CD14-positive monocyte (primary cell): ENCODE results near the gene MT1E. TPM values are rescaled to one million over a fixed set of nuclear protein-coding genes. Genes with fewer than 3 reads are reported as not detected.

Experiments used
- DNase-seq, 3 donors: peaks; one replicate each; pipeline ENCODE4 v3.0.0-alpha.2; 2011 to 2022
- H2AFZ ChIP-seq: 2 replicates; pipeline ENCODE4 v1.6.0; 2012; ENCODE audit warnings: mild to moderate bottlenecking, low read depth, low read length, inconsistent platforms; ENCODE audit not compliant: insufficient read depth, poor library complexity, severe bottlenecking
- H3K27ac ChIP-seq, 2 donors: 1 replicate in 1 of 2; 2 replicates in 1 of 2; pipeline ENCODE4 v1.5.1; 2012 to 2013; ENCODE audit warnings: low read length in 2 of 2, control low read depth in 1 of 2, inconsistent platforms in 1 of 2, low read depth in 1 of 2, mild to moderate bottlenecking in 1 of 2
- H3K27me3 ChIP-seq, 2 donors: one replicate each; pipeline versions ENCODE4 v1.6.0 to v1.6.1; 2011 to 2013; ENCODE audit warnings: low read length in 2 of 2; ENCODE audit not compliant: control insufficient read depth in 2 of 2, insufficient read depth in 2 of 2
- H3K36me3 ChIP-seq, 2 donors: replicated peaks in 1 of 2; 1 replicate in 1 of 2; 2 replicates in 1 of 2; pipeline versions ENCODE4 v1.5.1 to v1.6.1; 2012 to 2013; ENCODE audit warnings: low read length in 2 of 2, control low read depth in 1 of 2, inconsistent platforms in 1 of 2, mild to moderate bottlenecking in 1 of 2; ENCODE audit not compliant: insufficient read depth in 2 of 2, control insufficient read depth in 1 of 2
- H3K4me1 ChIP-seq, 2 donors: 1 replicate in 1 of 2; 2 replicates in 1 of 2; pipeline versions ENCODE4 v1.5.1 to v1.6.1; 2012 to 2013; ENCODE audit warnings: low read length in 2 of 2, control low read depth in 1 of 2, inconsistent platforms in 1 of 2, mild to moderate bottlenecking in 1 of 2, moderate library complexity in 1 of 2; ENCODE audit not compliant: insufficient read depth in 2 of 2, control insufficient read depth in 1 of 2
- H3K4me2 ChIP-seq: replicated peaks from 2 replicates; pipeline ENCODE3; 2012; ENCODE audit warnings: low read length, moderate library complexity, mild to moderate bottlenecking; ENCODE audit not compliant: poor library complexity, severe bottlenecking; ENCODE audit errors: extremely low read depth
- H3K4me3 ChIP-seq, 3 experiments: fragments of 200-600 bp in 1 of 3; sonication (generic) in 1 of 3; replicated peaks in 1 of 3; 1 replicate in 2 of 3; 2 replicates in 1 of 3; pipeline ENCODE4 v1.5.1; 2011 to 2013; ENCODE audit warnings: low read length in 3 of 3, mild to moderate bottlenecking in 3 of 3, control low read depth in 2 of 3, low read depth in 2 of 3, inconsistent platforms in 1 of 3, moderate library complexity in 1 of 3
- H3K79me2 ChIP-seq: 2 replicates; pipeline ENCODE4 v1.6.0; 2012; ENCODE audit warnings: mild to moderate bottlenecking, control low read depth, inconsistent platforms, low read length, moderate library complexity; ENCODE audit not compliant: insufficient read depth
- H3K9ac ChIP-seq: 2 replicates; pipeline ENCODE4 v1.6.0; 2017; ENCODE audit warnings: low read length, mild to moderate bottlenecking; ENCODE audit not compliant: insufficient read depth, poor library complexity, severe bottlenecking
- H3K9me3 ChIP-seq, 2 donors: replicated peaks in 1 of 2; 1 replicate in 1 of 2; 2 replicates in 1 of 2; pipeline versions ENCODE4 v1.5.1 to v1.6.1; 2012 to 2013; ENCODE audit warnings: low read length in 2 of 2, control low read depth in 1 of 2; ENCODE audit not compliant: control insufficient read depth in 1 of 2, insufficient read depth in 1 of 2
- H4K20me1 ChIP-seq: 2 replicates; pipeline ENCODE4 v1.6.0; 2012; ENCODE audit warnings: mild to moderate bottlenecking, low read length, control low read depth, moderate library complexity; ENCODE audit not compliant: insufficient read depth
- H3K27ac Mint-ChIP-seq, 7 donors: one replicate each; pipeline ENCODE4 v1.8.0; 2020; ENCODE audit warnings: mild to moderate bottlenecking in 7 of 7, mixed read lengths in 7 of 7, moderate library complexity in 6 of 7, inconsistent platforms in 2 of 7
- H3K27me3 Mint-ChIP-seq, 3 donors: one replicate each; pipeline ENCODE4 v1.8.0; 2021 to 2022; ENCODE audit warnings: low read depth in 3 of 3, mild to moderate bottlenecking in 3 of 3, mixed read lengths in 3 of 3, moderate library complexity in 3 of 3, inconsistent platforms in 1 of 3
- H3K36me3 Mint-ChIP-seq, 2 donors: one replicate each; pipeline ENCODE4 v1.8.0; 2020; ENCODE audit warnings: mixed read lengths in 2 of 2, inconsistent platforms in 1 of 2, mild to moderate bottlenecking in 1 of 2
- H3K4me1 Mint-ChIP-seq: one replicate; pipeline ENCODE4 v1.8.0; 2020; ENCODE audit warnings: mild to moderate bottlenecking, mixed read lengths
- H3K4me3 Mint-ChIP-seq, 2 donors: one replicate each; pipeline ENCODE4 v1.8.0; 2020; ENCODE audit warnings: mild to moderate bottlenecking in 2 of 2, mixed read lengths in 2 of 2, moderate library complexity in 1 of 2
- H3K9me3 Mint-ChIP-seq, 7 donors: one replicate each; pipeline ENCODE4 v1.8.0; 2020 to 2022; ENCODE audit warnings: mixed read lengths in 7 of 7, mild to moderate bottlenecking in 6 of 7, moderate library complexity in 6 of 7, inconsistent platforms in 2 of 7
- CTCF ChIP-seq: fragments of 200-600 bp; IDR thresholded peaks from one replicate; pipeline ENCODE4 v1.8.0; 2022; ENCODE audit warnings: antibody characterized with exemption, mild to moderate bottlenecking
- WGBS: methylation state at CpG from one replicate; pipeline ENCODE4 v1.1.5; 2013; ENCODE audit warnings: missing lambda C conversion rate; ENCODE audit not compliant: insufficient coverage; 5-methylcytosine and 5-hydroxymethylcytosine counted together
- intact Hi-C, 2 donors: fragments of 100-400 bp; cut with micrococcal nuclease; formaldehyde crosslinking; loops; one replicate each; pipeline versions ENCODE4 v1.15.0 to v1.15.1; 2023
- polyA plus RNA-seq, 3 donors: library from polyadenylated mRNA; depleted of rRNA in 1 of 3; unstranded in 2 of 3; stranded (reverse) in 1 of 3; fragments of 300-500 nt in 2 of 3; fragments of >200 nt in 1 of 3; fragmentation: Illumina TruSeq in 2 of 3; gene quantifications; 1 replicate in 2 of 3; 2 replicates in 1 of 3; pipeline ENCODE4 v1.2.3, GENCODE V29; 2012 to 2021

MT1E gene
- polyA plus RNA-seq, 3 donors = 1.3 to 4.3 (median 4.0) TPM

GRCh38 chr16:56583351-56584168, 42.0 kb upstream of the MT1E start:
- Histone ChIP-seq H2AFZ (no peak overlapping the region), H3K79me2 (no peaks in the 10 kb centered on the region), H3K27me3 (peaks cover 3 to 23% of the 10 kb centered on the region in 2 donors), H4K20me1 (no peaks in the 10 kb centered on the region), H3K4me2 (no peak overlapping the region), H3K36me3 (no peaks in the 10 kb centered on the region), H3K9ac (no peak overlapping the region), H3K9me3 (no peaks in the 10 kb centered on the region), H3K27ac (no peak overlapping the region), H3K4me3 (no peak overlapping the region), H3K4me1 (no peaks in the 10 kb centered on the region)
- Mint-ChIP-seq H3K9me3 (peaks cover 0 to 4% (median under 1%) of the 10 kb centered on the region in 7 donors), H3K27me3 (peaks cover 25 to 49% (median 30%) of the 10 kb centered on the region in 3 donors), H3K36me3 (no peaks in the 10 kb centered on the region), H3K4me1 (no peaks in the 10 kb centered on the region), H3K27ac (no peak overlapping the region), H3K4me3 (no peak overlapping the region)
- no peak for TF ChIP-seq CTCF
- WGBS = 79% methylated on average over 4 of the region's 11 CpGs
- no peak for DNase-seq
- intact Hi-C loops = no loop called here

- no peak for DNase-seq
- peaks cover 0 to 3% of the 10 kb centered on the region in 2 donors for H3K4me1 ChIP-seq
- H3K9me3 ChIP-seq = peaks cover 0 to 6% of the 10 kb centered on the region in 2 donors
- H4K20me1 ChIP-seq = no peaks in the 10 kb centered on the region
- peaks cover 7 to 28% of the 10 kb centered on the region in 2 donors for H3K27me3 ChIP-seq
- WGBS = 82% methylated on average over 5 of the region's 11 CpGs
- Mint-ChIP-seq H3K27ac (no peak overlapping the region), H3K36me3 (peaks cover 0 to 3% of the 10 kb centered on the region in 2 donors), H3K27me3 (peaks cover 31 to 57% (median 36%) of the 10 kb centered on the region in 3 donors), H3K4me1 (peaks cover 2% of the 10 kb centered on the region), H3K4me3 (no peak overlapping the region), H3K9me3 (peaks cover 0 to 5% (median 4%) of the 10 kb centered on the region in 7 donors)
- H3K9ac ChIP-seq = no peak overlapping the region
- intact Hi-C loops = no loop called here
- H3K79me2 ChIP-seq = no peaks in the 10 kb centered on the region
- TF ChIP-seq CTCF = no peak
- H3K4me3 ChIP-seq = no peak overlapping the region
- H3K4me2 ChIP-seq = no peak overlapping the region
- H3K36me3 ChIP-seq = no peaks in the 10 kb centered on the region
- H3K27ac ChIP-seq = no peak overlapping the region
- H2AFZ ChIP-seq = no peak overlapping the region
Observed at GRCh38 chr16:56584276-56584675, 41.3 kb upstream of the MT1E start.
